Epithelial cell of prostate (primary cell): Measurements from ENCODE around the gene NRG2.

ENCODE experiments used
- DNase-seq: peaks from one replicate; pipeline ENCODE4 v3.0.0-alpha.2; 2011; ENCODE audit warnings: low read depth, low spot score
- H3K27ac ChIP-seq: fragments of 450-650 bp; 2 replicates; pipeline ENCODE4 v1.5.1; 2017; ENCODE audit warnings: mild to moderate bottlenecking

The NRG2 gene

GRCh38 chr5:139895046-139895445, 148.1 kb downstream of the NRG2 start:
- H3K27ac ChIP-seq, result no peak overlapping the region

GRCh38 chr5:139893873-139894272, 149.2 kb downstream of the NRG2 start:
- DNase-seq, result no peak
- H3K27ac ChIP-seq, result no peak overlapping the region

More at GRCh38 chr5:139895046-139895445, 148.1 kb downstream of the NRG2 start:
- DNase-seq, result no peak

GRCh38 chr5:139889410-139889809, 153.7 kb downstream of the NRG2 start:
- no peak overlapping the region for H3K27ac ChIP-seq
- DNase-seq, result no peak

- H3K27ac ChIP-seq, result no peak overlapping the region
- no peak for DNase-seq
Measured at GRCh38 chr5:139888370-139888769, 154.7 kb downstream of the NRG2 start.

- DNase-seq, result no peak
- no peak overlapping the region for H3K27ac ChIP-seq
Measured at GRCh38 chr5:139886213-139886612, 156.9 kb downstream of the NRG2 start.

- DNase-seq, result no peak
- H3K27ac ChIP-seq, result no peak overlapping the region
Measured at GRCh38 chr5:139885857-139886208, 157.3 kb downstream of the NRG2 start.

- H3K27ac ChIP-seq, result no peak overlapping the region
- DNase-seq, result no peak
Measured at GRCh38 chr5:139885172-139885856, 157.8 kb downstream of the NRG2 start.

- no peak for DNase-seq
Measured at GRCh38 chr5:139884734-139885133, 158.4 kb downstream of the NRG2 start.

GRCh38 chr5:139884144-139884543, 159.0 kb downstream of the NRG2 start:
- no peak for DNase-seq
- H3K27ac ChIP-seq, result no peak overlapping the region

More at GRCh38 chr5:139884734-139885133, 158.4 kb downstream of the NRG2 start:
- H3K27ac ChIP-seq, result no peak overlapping the region

- DNase-seq, result no peak
- no peak overlapping the region for H3K27ac ChIP-seq
Measured at GRCh38 chr5:139882961-139883539, 160.0 kb downstream of the NRG2 start.

GRCh38 chr5:139882316-139882715, 160.8 kb downstream of the NRG2 start:
- H3K27ac ChIP-seq, result no peak overlapping the region
- no peak for DNase-seq

- no peak for DNase-seq
- H3K27ac ChIP-seq, result no peak overlapping the region
Measured at GRCh38 chr5:139881143-139881733, 161.9 kb downstream of the NRG2 start.

- no peak for DNase-seq
- no peak overlapping the region for H3K27ac ChIP-seq
Measured at GRCh38 chr5:139880416-139881142, 162.5 kb downstream of the NRG2 start.

- H3K27ac ChIP-seq, result peak overlapping the region; percentile 89
- DNase-seq, result no peak
Measured at GRCh38 chr5:139878093-139878492, 165.0 kb downstream of the NRG2 start.

- H3K27ac ChIP-seq, result peak overlapping the region; percentile 89
- peak; percentile 85 for DNase-seq
Measured at GRCh38 chr5:139877129-139877597, 165.9 kb downstream of the NRG2 start.

GRCh38 chr5:139875957-139876356, 167.1 kb downstream of the NRG2 start:
- no peak for DNase-seq
- H3K27ac ChIP-seq, result no peak overlapping the region

- DNase-seq, result no peak
- H3K27ac ChIP-seq, result no peak overlapping the region
Measured at GRCh38 chr5:139872851-139873794, 170.0 kb downstream of the NRG2 start.

GRCh38 chr5:139872052-139872766, 170.9 kb downstream of the NRG2 start:
- no peak for DNase-seq
- no peak overlapping the region for H3K27ac ChIP-seq

GRCh38 chr5:139871614-139872013, 171.5 kb downstream of the NRG2 start:
- no peak overlapping the region for H3K27ac ChIP-seq
- no peak for DNase-seq
